NCI-H2171 (cell line): ENCODE data around the gene SP4.

ENCODE experiments used
- DNase-seq: peaks from one replicate; lab custom pipeline; 2025; lab: John Stamatoyannopoulos, UW

SP4 gene

DNA sequence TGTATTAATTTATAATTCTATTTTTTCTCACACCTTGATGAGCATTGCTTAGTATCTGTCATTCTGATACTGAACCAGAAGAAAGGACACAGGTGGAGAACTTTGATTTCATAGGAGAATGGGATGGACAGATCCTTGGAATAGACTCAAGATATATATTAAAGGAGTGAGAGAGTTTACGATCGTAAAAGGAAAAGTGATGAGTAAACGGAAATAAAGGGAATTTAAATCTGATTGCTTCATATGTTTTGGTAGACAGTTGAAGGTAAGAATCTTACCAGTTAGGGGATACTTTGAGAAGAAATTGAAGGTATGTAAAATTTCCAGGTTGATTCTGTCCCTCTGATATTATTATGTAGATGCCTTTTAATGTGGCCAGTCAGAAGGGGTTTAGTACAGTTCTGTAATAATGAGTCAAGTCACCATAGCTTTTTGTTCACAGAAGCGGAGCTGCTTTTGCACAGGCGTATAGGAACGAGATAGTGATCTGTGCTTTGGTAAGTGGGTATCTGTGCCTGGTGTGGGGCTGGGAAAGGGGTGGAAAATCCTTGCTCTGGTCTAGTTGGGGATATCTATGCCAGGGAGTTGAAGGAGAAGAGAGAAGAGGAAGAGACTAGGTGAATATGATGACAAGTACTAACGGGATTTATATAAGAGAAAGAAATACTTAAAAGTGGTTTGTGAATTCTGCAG is 15.4 kb downstream of the SP4 start:
- no peak for DNase-seq

DNA sequence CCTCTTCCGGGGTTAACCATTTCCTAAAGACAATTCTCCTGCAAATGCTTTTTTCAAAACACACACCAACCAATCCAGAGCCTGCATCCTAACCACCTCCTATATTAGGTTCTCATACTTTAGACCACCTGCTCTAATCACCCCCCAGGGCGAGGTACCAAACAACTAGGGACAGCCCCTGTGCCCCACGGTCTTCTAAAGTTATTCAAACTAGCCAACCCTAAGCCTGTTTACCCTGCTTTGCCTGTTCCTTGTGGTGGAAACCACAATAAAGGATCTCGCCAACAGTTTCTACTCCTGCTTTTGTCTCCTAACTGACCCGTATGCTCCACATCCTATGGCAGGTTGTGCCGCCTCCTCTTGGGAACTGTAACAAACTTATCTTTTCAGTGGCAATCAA is 21.1 kb downstream of the SP4 start:
- DNase-seq = no peak

GRCh38 chr7:21450076-21450475 is 22.2 kb downstream of the SP4 start:
- no peak for DNase-seq

DNA sequence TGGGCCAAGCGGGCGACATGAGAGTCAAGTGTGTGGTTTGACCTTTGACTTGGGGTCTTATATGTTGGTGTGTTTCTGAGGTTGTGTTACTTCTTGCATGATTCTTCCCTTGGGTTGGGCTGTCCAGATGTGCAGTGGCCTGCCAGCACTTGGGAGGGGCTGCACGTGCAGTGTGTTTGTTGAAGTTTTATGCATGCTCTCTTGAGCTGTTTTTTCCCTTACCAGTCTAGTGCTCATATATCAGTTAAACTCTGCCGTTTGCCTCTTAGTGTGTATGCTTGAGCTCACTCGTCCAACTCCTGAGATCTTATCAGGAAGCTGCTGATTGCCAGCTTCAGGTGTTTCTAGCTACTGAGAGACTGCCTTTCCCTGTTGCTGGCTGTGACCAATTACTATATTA is 23.1 kb downstream of the SP4 start:
- DNase-seq = no peak

DNA sequence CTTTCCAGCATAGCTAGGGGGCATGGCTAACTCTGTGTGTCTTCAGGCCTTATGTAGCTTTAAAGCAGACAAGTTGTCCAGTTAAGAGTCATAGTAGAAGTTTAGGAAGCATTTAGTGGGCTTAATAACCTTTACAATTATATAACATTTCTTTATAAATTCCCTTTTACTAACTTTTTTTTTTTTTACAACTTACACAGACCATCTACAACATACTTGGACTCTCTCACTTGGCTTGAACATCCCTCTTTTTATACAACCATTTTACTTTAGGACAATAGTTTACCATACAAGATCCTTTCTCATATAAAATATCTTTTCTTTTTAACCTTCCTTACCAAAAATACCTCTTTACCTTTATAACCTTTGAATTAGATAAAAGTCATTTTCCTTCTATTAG is 26.3 kb downstream of the SP4 start:
- no peak for DNase-seq

DNA sequence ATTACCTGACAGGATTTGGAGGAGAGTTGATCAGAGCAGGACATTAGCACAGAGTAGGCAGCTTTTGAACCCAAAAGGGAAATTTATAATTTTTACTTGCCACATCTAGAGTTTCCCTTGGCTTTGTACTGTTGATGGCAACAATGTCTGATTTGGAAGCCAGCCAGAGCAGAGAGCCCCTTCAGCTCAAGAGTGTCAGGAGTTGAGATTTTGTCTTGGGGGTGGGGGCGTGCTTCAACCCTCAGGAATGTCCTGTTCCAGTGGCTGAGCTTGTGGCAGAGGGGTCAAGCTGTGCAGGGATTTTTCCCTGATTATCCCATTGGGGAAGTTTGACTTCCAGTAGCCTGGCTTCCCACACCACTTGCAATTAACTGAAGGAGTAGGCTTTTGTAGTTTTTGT is 27.0 kb downstream of the SP4 start:
- DNase-seq = no peak

DNA sequence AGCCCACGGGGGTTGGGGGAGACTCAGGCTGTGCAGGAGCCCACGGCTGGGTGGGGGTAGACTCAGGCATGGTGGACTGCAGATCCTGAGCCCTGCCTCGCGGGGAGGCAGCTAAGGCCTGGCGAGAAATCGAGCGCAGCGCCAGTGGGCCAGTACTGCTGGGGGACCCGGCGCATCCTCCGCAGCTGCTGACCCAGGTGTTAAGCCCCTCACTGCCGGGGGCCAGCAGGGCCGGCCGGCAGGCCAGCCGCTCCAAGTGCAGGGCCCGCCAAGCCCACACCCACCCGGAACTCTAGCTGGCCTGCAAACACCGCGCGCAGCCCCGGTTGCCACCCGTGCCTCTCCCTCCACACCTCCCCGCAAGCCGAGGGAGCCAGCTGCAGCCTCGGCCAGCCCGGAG is 33.4 kb downstream of the SP4 start:
- no peak for DNase-seq

DNA sequence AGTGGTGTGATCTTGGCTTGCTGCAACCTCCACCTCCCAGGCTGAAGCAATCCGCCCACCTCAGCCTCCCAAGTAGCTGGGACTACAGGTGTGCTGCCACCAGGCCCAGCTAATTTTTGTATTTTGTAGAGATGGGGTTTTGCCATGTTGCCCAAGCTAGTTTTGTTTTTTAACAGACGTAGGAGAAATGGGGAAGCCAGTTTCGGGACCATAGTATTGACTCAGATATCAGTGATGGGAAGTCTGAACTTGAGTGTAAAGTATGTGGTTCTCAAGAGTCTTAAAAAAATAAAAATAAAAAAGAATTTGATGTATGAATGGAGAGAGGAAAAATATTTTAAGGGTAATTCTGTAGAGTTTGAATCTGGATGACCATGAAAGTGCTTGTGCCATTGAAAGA is 34.2 kb downstream of the SP4 start:
- DNase-seq = no peak

- DNase-seq = no peak
Observed at GRCh38 chr7:21463524-21463923, 35.6 kb downstream of the SP4 start.

DNA sequence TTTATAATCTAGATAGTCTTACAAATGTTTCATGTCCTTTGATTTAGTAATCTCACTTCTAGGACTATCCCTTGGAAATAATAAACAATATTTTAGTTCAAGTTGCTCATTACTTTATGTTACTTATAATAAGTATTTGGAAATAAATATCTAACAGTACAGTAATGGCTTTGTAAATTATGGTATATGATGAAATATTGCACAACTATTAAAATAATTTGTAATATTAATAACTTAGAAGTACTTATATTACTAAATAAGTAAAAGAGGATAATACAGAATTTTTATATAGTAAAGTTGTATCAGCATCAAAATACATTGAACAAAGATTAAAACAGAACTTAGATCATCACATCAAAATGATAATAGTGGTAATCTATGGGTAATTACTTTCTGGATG is 41.1 kb downstream of the SP4 start:
- no peak for DNase-seq

DNA sequence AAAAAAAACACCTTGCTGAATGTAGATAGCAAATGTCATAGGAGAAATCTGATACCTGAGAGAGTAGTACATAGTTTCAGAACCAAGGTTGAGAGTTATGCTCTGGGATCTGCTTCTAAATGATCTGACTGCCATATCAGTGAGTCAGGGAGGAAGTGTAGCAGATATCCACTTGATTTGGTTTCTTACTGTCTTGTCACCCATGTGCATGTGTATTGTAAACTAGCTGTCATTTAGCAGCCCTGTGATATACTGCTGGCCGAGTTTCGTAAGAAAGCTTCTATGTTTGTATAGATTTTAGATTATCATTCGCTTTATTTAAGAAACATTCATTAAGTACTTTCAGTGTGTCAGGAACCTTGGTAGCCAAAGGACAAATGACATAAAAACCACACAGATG is 42.0 kb downstream of the SP4 start:
- DNase-seq = no peak

DNA sequence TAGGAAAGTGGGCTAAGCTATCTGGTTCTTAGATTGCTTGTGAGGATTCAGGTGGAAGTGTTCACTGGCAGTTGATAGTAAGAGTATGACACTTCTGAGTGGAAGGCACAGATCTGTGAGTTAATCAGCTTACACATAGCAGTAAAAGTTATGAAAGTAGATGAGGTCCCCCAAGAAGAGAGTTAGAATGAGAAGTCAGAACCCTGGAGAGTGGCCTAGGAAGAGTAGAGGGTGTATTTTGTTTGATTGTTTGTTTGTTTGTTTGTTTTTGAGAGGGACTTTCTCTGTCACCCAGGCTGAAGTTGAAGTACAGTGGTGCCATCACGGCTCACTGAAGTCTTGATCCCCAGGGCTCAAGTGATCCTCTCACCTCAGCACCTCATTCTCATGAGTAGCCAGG is 44.1 kb downstream of the SP4 start:
- no peak for DNase-seq

DNA sequence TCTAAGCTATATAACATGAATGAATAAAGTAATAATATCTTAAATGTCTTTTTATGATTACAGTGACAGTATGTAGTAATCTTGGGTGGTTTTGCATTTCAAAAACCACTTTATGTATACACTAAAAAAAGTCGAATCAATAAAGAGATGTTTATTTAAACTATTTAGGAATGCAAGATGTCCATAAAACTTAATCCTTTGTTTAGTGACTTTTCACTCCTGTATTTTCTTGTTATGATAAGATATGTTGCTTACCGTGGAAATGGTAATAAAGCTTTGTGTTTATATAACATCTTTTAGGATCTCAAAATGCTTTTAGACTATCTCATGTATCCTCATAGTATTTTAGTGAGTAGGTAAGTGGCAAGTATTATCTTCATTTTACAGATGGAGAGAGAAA is 48.5 kb downstream of the SP4 start:
- DNase-seq = no peak

- DNase-seq = no peak
Observed at GRCh38 chr7:21480693-21481403, 53.0 kb downstream of the SP4 start.

- DNase-seq = no peak
Observed at GRCh38 chr7:21486511-21486910, 58.6 kb downstream of the SP4 start.

GRCh38 chr7:21495731-21496130 is 67.8 kb downstream of the SP4 start:
- no peak for DNase-seq

DNA sequence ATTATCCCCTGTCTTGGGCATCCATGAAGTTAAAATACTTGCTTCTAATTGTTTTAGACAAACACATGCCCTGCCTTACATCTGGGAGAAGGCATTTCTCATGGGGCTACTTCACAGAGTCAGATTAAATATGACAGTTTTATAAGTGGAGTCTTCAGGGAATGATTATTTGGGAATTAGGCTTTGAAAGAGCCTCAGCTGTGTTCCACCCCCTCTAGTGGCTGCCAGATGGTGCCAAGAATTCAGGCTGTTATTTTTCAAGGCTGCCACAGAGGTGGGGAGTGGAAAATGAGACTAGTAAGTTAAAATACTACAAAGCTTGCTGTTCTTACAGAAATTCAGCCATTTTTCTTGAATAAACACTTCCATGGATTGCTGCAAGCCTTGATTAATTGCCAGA is 69.2 kb downstream of the SP4 start:
- DNase-seq = no peak

DNA sequence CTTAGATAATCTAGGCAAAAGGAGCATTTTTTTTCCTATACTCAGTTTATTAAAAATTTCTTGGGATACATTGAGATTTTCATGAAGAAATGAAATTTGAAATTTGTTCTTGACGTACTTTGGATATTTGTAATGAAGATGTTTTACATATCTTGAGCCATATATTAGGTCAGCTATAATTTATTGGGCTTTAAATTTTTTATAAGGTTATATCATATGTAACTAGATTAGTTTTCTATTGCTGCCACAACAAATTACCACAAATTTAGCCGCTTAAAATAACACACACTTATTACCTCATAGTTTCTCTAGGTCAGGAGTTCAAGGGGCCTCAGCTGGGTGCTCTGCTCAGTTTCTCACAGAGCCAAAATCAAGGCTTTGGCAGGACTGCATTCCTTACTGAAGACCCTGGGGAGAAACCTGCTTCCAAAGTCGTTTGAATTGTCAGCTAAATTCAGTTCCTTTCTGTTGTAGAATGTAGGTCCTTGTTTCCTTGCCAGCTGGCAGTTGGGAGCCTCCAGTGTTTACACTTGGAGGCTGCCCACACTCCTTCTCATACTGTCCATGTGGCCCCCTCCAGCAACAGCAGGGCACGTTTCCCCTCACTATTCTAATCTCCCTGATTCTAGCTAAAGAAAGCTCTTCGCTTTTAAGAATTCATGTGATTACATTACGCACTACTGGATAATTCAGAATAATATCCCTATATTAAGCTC is 72.4 kb downstream of the SP4 start:
- no peak for DNase-seq

GRCh38 chr7:21504021-21504420 is 76.1 kb downstream of the SP4 start:
- no peak for DNase-seq

- no peak for DNase-seq
Observed at GRCh38 chr7:21507627-21508343, 79.9 kb downstream of the SP4 start.

DNA sequence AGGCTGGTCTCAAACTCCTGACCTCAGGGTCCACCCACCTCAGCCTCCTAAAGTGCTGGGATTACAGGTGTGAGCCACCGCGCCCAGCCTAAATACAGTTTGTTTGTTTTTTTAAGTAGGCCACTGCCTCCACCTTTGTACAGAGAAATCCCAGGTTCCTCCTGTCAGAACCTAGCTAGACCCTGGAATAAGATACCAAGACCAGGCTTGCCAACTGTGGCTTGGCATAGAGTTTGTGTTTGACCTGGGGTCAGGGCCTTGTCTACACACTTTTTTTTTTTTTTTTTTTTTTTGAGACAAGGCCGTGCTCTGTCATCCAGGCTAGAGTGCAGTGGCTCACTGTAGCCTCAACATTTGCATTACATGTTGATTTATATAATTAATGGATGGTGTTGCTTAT is 80.7 kb downstream of the SP4 start:
- DNase-seq = no peak

DNA sequence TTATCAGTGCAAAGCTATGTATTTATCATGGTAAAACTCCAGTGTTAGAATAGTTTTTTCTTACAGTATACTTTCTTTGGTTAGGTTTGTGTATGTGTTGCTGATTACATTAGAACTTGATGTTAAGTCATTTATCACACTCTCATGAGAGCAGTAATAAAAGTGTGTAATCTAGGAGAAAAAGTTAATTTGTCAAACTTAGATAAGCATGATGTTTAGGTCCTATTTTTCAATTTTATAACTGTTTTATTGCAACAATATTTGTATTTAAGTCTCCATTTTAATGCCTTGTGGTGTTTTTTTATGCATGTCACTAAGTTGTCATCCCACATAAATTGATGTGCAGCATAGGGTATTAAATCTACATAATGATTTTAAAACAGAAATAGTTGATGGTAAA is 86.2 kb downstream of the SP4 start:
- DNase-seq = no peak

GRCh38 chr7:21524680-21525079 is 96.8 kb downstream of the SP4 start:
- DNase-seq = no peak
